H9 (cell line): Measurements from ENCODE around the gene MICU2. TPM values are rescaled to one million over a fixed set of nuclear protein-coding genes. Genes with fewer than 3 reads are reported as not detected.

ENCODE experiments used
- DNase-seq: peaks from one replicate; pipeline ENCODE4 v3.0.0-alpha.2; 2017
- H2AFZ ChIP-seq: one replicate; pipeline ENCODE4 v1.6.1; 2013; ENCODE audit warnings: mild to moderate bottlenecking, low read length, control low read depth, moderate library complexity
- H2AK5ac ChIP-seq: 2 replicates; pipeline ENCODE4 v1.6.1; 2013; ENCODE audit warnings: low read length, control low read depth, mixed read lengths; ENCODE audit not compliant: insufficient read length
- H2BK120ac ChIP-seq: one replicate; pipeline ENCODE4 v1.6.1; 2013; ENCODE audit warnings: low read depth, mild to moderate bottlenecking, low read length, control low read depth, inconsistent platforms; ENCODE audit not compliant: poor library complexity, severe bottlenecking
- H2BK12ac ChIP-seq: 2 replicates; pipeline ENCODE4 v1.6.1; 2013; ENCODE audit warnings: low read length, control low read depth, mixed read lengths, low read depth; ENCODE audit not compliant: insufficient read length
- H2BK15ac ChIP-seq: 2 replicates; pipeline ENCODE4 v1.6.1; 2013; ENCODE audit warnings: low read depth, low read length, control low read depth
- H2BK20ac ChIP-seq: one replicate; pipeline ENCODE4 v1.6.1; 2013; ENCODE audit warnings: low read depth, mild to moderate bottlenecking, low read length, control low read depth, inconsistent platforms; ENCODE audit not compliant: poor library complexity, severe bottlenecking
- H2BK5ac ChIP-seq: 2 replicates; pipeline ENCODE4 v1.6.1; 2013; ENCODE audit warnings: low read length, control low read depth, mixed read lengths; ENCODE audit not compliant: insufficient read length
- H3K14ac ChIP-seq: 2 replicates; pipeline ENCODE4 v1.6.1; 2013; ENCODE audit warnings: low read length, control low read depth; ENCODE audit not compliant: insufficient read depth
- H3K18ac ChIP-seq: 2 replicates; pipeline ENCODE4 v1.6.1; 2013; ENCODE audit warnings: low read depth, mild to moderate bottlenecking, mixed read lengths, low read length, control low read depth; ENCODE audit not compliant: insufficient read length
- H3K23ac ChIP-seq: 2 replicates; pipeline ENCODE4 v1.6.1; 2013; ENCODE audit warnings: low read length, control low read depth, mixed read lengths, low read depth; ENCODE audit not compliant: insufficient read length
- H3K23me2 ChIP-seq: 2 replicates; pipeline ENCODE4 v1.6.1; 2013; ENCODE audit warnings: low read depth, mild to moderate bottlenecking, mixed read lengths, low read length, control low read depth; ENCODE audit not compliant: insufficient read length, poor library complexity, severe bottlenecking
- H3K27ac ChIP-seq: 2 replicates; pipeline ENCODE4 v1.5.1; 2013; ENCODE audit warnings: low read length, control low read depth, mixed read lengths, low read depth; ENCODE audit not compliant: insufficient read length
- H3K27me3 ChIP-seq: 2 replicates; pipeline ENCODE4 v1.6.1; 2013; ENCODE audit warnings: low read length, control low read depth, inconsistent platforms; ENCODE audit not compliant: insufficient read depth
- H3K4ac ChIP-seq: 2 replicates; pipeline ENCODE4 v1.6.1; 2013; ENCODE audit warnings: low read depth, mild to moderate bottlenecking, control low read depth, inconsistent platforms, low read length, moderate library complexity
- H3K4me1 ChIP-seq: 2 replicates; pipeline ENCODE4 v1.6.1; 2013; ENCODE audit warnings: low read length, control low read depth, inconsistent platforms; ENCODE audit not compliant: insufficient read depth
- H3K4me2 ChIP-seq: 2 replicates; pipeline ENCODE4 v1.6.1; 2013; ENCODE audit warnings: low read length, control low read depth, mixed read lengths; ENCODE audit not compliant: insufficient read length, insufficient read depth
- H3K56ac ChIP-seq: 2 replicates; pipeline ENCODE4 v1.6.1; 2013; ENCODE audit warnings: low read depth, mild to moderate bottlenecking, mixed read lengths, low read length, control low read depth; ENCODE audit not compliant: insufficient read length
- H3K79me1 ChIP-seq: 2 replicates; pipeline ENCODE4 v1.6.1; 2013; ENCODE audit warnings: low read depth, mild to moderate bottlenecking, moderate library complexity, low read length, control low read depth, inconsistent platforms; ENCODE audit not compliant: insufficient read depth, poor library complexity, severe bottlenecking
- H3K79me2 ChIP-seq: 2 replicates; pipeline ENCODE4 v1.6.1; 2013; ENCODE audit warnings: low read length, control low read depth, inconsistent platforms; ENCODE audit not compliant: insufficient read depth
- H3K9ac ChIP-seq: 2 replicates; pipeline ENCODE4 v1.6.1; 2013; ENCODE audit warnings: low read length, control low read depth, mixed read lengths; ENCODE audit not compliant: insufficient read length; ENCODE audit errors: extremely low read depth
- H3K9me3 ChIP-seq: one replicate; pipeline ENCODE4 v1.6.1; 2013; ENCODE audit warnings: low read depth, low read length, inconsistent platforms; ENCODE audit not compliant: control insufficient read depth
- H3T11ph ChIP-seq: one replicate; pipeline ENCODE4 v1.6.1; 2013; ENCODE audit warnings: mild to moderate bottlenecking, low read length, control low read depth, inconsistent platforms
- H4K20me1 ChIP-seq: one replicate; pipeline ENCODE4 v1.6.1; 2013; ENCODE audit not compliant: control insufficient read depth, insufficient read length, insufficient read depth
- H4K5ac ChIP-seq: 2 replicates; pipeline ENCODE4 v1.6.1; 2013; ENCODE audit warnings: low read depth, mild to moderate bottlenecking, mixed read lengths, low read length, control low read depth; ENCODE audit not compliant: insufficient read length
- H4K8ac ChIP-seq: replicated peaks from 2 replicates; pipeline ENCODE4 v1.6.1; 2013; ENCODE audit warnings: low read length, control low read depth, mixed read lengths, low read depth; ENCODE audit not compliant: insufficient read length
- H4K91ac ChIP-seq: 2 replicates; pipeline ENCODE4 v1.6.1; 2013; ENCODE audit warnings: low read depth, mild to moderate bottlenecking, moderate library complexity, mixed read lengths, low read length, control low read depth; ENCODE audit not compliant: insufficient read length
- H3K27ac Mint-ChIP-seq, 3 experiments: 2 replicates in 2 of 3; 3 replicates in 1 of 3; pipeline ENCODE4 v1.8.0; 2020 to 2021; ENCODE audit warnings: mixed read lengths in 3 of 3, mild to moderate bottlenecking in 1 of 3, moderate library complexity in 1 of 3
- H3K27me3 Mint-ChIP-seq: 2 replicates; pipeline ENCODE4 v1.8.0; 2021; ENCODE audit warnings: low read depth, mild to moderate bottlenecking, moderate library complexity, mixed read lengths
- H3K36me3 Mint-ChIP-seq, 3 experiments: 2 replicates in 2 of 3; 3 replicates in 1 of 3; pipeline ENCODE4 v1.8.0; 2020 to 2021; ENCODE audit warnings: low read depth in 3 of 3, mixed read lengths in 3 of 3; ENCODE audit not compliant: insufficient read depth in 1 of 3
- H3K4me1 Mint-ChIP-seq, 2 experiments: 2 replicates each; pipeline ENCODE4 v1.8.0; 2020; ENCODE audit warnings: mixed read lengths in 2 of 2
- H3K4me3 Mint-ChIP-seq, 2 experiments: 2 replicates in 1 of 2; 3 replicates in 1 of 2; pipeline ENCODE4 v1.8.0; 2020 to 2021; ENCODE audit warnings: mild to moderate bottlenecking in 2 of 2, mixed read lengths in 2 of 2, moderate library complexity in 1 of 2
- H3K9me3 Mint-ChIP-seq, 2 experiments: 2 replicates in 1 of 2; 3 replicates in 1 of 2; pipeline ENCODE4 v1.8.0; 2020; ENCODE audit warnings: mild to moderate bottlenecking in 2 of 2, mixed read lengths in 2 of 2, moderate library complexity in 1 of 2
- WGBS: extraction: QIAGEN DNeasy Blood & Tissue Kit; methylation state at CpG from one replicate; pipeline ENCODE4 v1.1.7; 2013; ENCODE audit warnings: missing lambda C conversion rate, low lambda C conversion rate, mixed read lengths; ENCODE audit not compliant: insufficient read length; ENCODE audit errors: extremely low coverage; 5-methylcytosine and 5-hydroxymethylcytosine counted together
- total RNA-seq: library from RNA; stranded (reverse); gene quantifications from 2 replicates; pipeline ENCODE4 v1.2.1, GENCODE V29; 2021
- TF ChIP-seq, protein P1 (sequence below): fragments of 200-600 bp; sonication (generic); conservative IDR thresholded peaks from 3 replicates; pipeline ENCODE4 v1.8.0; 2021; ENCODE audit warnings: antibody characterized with exemption, mild to moderate bottlenecking

Gene MICU2
- total RNA-seq, 1 experiment from 2014 or later, result 38.4 TPM

DNA sequence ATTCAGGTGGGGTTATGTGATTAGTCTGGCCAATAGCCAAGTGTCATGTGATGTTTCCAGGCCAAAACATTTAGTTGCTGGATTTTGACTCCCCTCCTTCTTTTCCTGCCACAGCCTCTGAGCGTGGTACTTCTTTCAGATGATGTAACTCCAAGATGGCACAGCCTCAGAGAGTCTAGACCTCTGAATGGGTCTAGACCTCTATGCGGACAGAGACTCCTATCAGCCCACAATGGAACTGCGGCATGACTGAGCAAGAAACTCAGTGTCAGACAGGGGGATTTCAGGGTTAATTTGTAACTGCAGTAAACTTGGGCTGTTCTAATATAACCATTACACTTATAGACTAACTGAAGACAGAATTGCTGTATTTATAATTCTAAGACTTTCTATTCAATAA, 102.3 kb downstream of the MICU2 start:
- WGBS, result no CpG with 5 or more reads among the region's 3 CpGs
- no peak overlapping the region for H3K9ac ChIP-seq
- no peaks in the 10 kb centered on the region for H3K4me1 ChIP-seq
- no peak overlapping the region for H3K23ac ChIP-seq
- no peak overlapping the region for H2BK12ac ChIP-seq
- H2BK20ac ChIP-seq, result no peak overlapping the region
- DNase-seq, result peak; percentile 38
- H3K79me1 ChIP-seq, result no peaks in the 10 kb centered on the region
- no peaks in the 10 kb centered on the region for H3K4me1 Mint-ChIP-seq
- no peak overlapping the region for H3K4me3 Mint-ChIP-seq
- H3K4ac ChIP-seq, result no peak overlapping the region
- H3K27me3 Mint-ChIP-seq, result no peaks in the 10 kb centered on the region
- no peak overlapping the region for H3T11ph ChIP-seq
- H2BK5ac ChIP-seq, result no peak overlapping the region
- no peak overlapping the region for H2AK5ac ChIP-seq
- H2BK15ac ChIP-seq, result no peak overlapping the region
- peaks cover 6 to 16% (median 13%) of the 10 kb centered on the region in 3 experiments for H3K36me3 Mint-ChIP-seq
- TF ChIP-seq, protein P1, sequence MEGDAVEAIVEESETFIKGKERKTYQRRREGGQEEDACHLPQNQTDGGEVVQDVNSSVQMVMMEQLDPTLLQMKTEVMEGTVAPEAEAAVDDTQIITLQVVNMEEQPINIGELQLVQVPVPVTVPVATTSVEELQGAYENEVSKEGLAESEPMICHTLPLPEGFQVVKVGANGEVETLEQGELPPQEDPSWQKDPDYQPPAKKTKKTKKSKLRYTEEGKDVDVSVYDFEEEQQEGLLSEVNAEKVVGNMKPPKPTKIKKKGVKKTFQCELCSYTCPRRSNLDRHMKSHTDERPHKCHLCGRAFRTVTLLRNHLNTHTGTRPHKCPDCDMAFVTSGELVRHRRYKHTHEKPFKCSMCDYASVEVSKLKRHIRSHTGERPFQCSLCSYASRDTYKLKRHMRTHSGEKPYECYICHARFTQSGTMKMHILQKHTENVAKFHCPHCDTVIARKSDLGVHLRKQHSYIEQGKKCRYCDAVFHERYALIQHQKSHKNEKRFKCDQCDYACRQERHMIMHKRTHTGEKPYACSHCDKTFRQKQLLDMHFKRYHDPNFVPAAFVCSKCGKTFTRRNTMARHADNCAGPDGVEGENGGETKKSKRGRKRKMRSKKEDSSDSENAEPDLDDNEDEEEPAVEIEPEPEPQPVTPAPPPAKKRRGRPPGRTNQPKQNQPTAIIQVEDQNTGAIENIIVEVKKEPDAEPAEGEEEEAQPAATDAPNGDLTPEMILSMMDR, result peak; percentile 54
- H3K23me2 ChIP-seq, result no peaks in the 10 kb centered on the region
- H3K4me2 ChIP-seq, result no peak overlapping the region
- no peak overlapping the region for H3K14ac ChIP-seq
- H3K79me2 ChIP-seq, result no peaks in the 10 kb centered on the region
- H4K20me1 ChIP-seq, result no peaks in the 10 kb centered on the region
- H3K27ac ChIP-seq, result no peak overlapping the region
- H4K8ac ChIP-seq, result no peak overlapping the region
- no peaks in the 10 kb centered on the region for H3K9me3 ChIP-seq
- H3K27me3 ChIP-seq, result no peaks in the 10 kb centered on the region
- no peak overlapping the region for H3K56ac ChIP-seq
- H2BK120ac ChIP-seq, result no peak overlapping the region
- H4K91ac ChIP-seq, result no peak overlapping the region
- H4K5ac ChIP-seq, result no peak overlapping the region
- no peaks in the 10 kb centered on the region for H3K9me3 Mint-ChIP-seq
- H3K27ac Mint-ChIP-seq, result peak overlapping the region; percentile 7 to 64 (median 36); a peak in 4 of 7 replicates
- H2AFZ ChIP-seq, result no peak overlapping the region
- no peak overlapping the region for H3K18ac ChIP-seq
